Activated CD4-positive, alpha-beta T cell treated with anti-CD3 and anti-CD28 coated beads for 36 hours (primary cell): Measurements from ENCODE around the gene ISL2. TPM values are rescaled to one million over a fixed set of nuclear protein-coding genes. Genes with fewer than 3 reads are reported as not detected.

Source experiments
- ATAC-seq: fragments of 200-7000 bp; cut with Tn5 transposase; one replicate; pipeline ENCODE4 v1.10.0; 2021; ENCODE audit warnings: mild to moderate bottlenecking, moderate library complexity
- CTCF ChIA-PET: fragments of 350-600 bp; sonication (Branson Sonifier 250); formaldehyde crosslinking; loops from one replicate; lab custom pipeline; 2021; ENCODE audit warnings: antibody characterized with exemption; lab: Charles Lee
- POLR2A ChIA-PET: fragments of 350-600 bp; sonication (Branson Sonifier 250); formaldehyde crosslinking; loops from one replicate; lab custom pipeline; 2021; ENCODE audit warnings: antibody characterized with exemption, inconsistent platforms; lab: Charles Lee
- DNase-seq: peaks from one replicate; pipeline ENCODE4 v3.0.0-alpha.2; 2020
- H3K27ac Mint-ChIP-seq: one replicate; pipeline ENCODE4 v1.8.0; 2021; ENCODE audit warnings: mixed read lengths
- H3K27me3 Mint-ChIP-seq: one replicate; pipeline ENCODE4 v1.8.0; 2021; ENCODE audit warnings: mixed read lengths
- H3K36me3 Mint-ChIP-seq: one replicate; pipeline ENCODE4 v1.8.0; 2021; ENCODE audit warnings: low read depth, mixed read lengths
- H3K4me1 Mint-ChIP-seq: one replicate; pipeline ENCODE4 v1.8.0; 2021; ENCODE audit warnings: mixed read lengths
- H3K4me3 Mint-ChIP-seq: one replicate; pipeline ENCODE4 v1.8.0; 2021; ENCODE audit warnings: mild to moderate bottlenecking, moderate library complexity, mixed read lengths
- H3K9me3 Mint-ChIP-seq: one replicate; pipeline ENCODE4 v1.8.0; 2021; ENCODE audit warnings: low read depth, mixed read lengths
- intact Hi-C, 2 experiments: fragments of 100-400 bp; cut with DNase I in 1 of 2; cut with micrococcal nuclease in 1 of 2; formaldehyde crosslinking; loops; one replicate each; pipeline versions ENCODE4 v1.14.2 to v1.15.1; 2022 to 2024; cut with DNase I, micrococcal nuclease
- total RNA-seq, 2 experiments: library from RNA; stranded (reverse); gene quantifications; one replicate each; pipeline ENCODE4 v1.2.3, GENCODE V29; 2021

The ISL2 gene
- total RNA-seq, 2 experiments from 2014 or later, result 0.25 TPM; not detected in 1

- Mint-ChIP-seq H3K27me3 (peaks cover 68% of the 10 kb centered on the region), H3K27ac (peak overlapping the region; percentile 21), H3K9me3 (no peaks in the 10 kb centered on the region), H3K4me1 (peaks cover 52% of the 10 kb centered on the region), H3K36me3 (no peaks in the 10 kb centered on the region), H3K4me3 (peak overlapping the region; percentile 67)
- peak; percentile 48 for DNase-seq
- no peak for ATAC-seq
- intact Hi-C loops, result loop anchor here (2.0 to 5.0 kb wide), 4 partner anchors 145 to 568 kb away; partner anchors contain the start of gene SCAPER (in 1 of the 2)
- CTCF ChIA-PET, result no interaction called here
- POLR2A ChIA-PET, result interaction anchor here (0.6 kb wide), 1 partner anchor 709 kb away, joined by 3 read pairs; no protein-coding TSS in a partner anchor
Observed at GRCh38 chr15:76337059-76337695, 604 bp downstream of the ISL2 start.

- no peaks in the 10 kb centered on the region for H3K9me3 Mint-ChIP-seq
- peaks cover 53% of the 10 kb centered on the region for H3K4me1 Mint-ChIP-seq
- H3K36me3 Mint-ChIP-seq, result no peaks in the 10 kb centered on the region
- ChIA-PET POLR2A (no interaction called here), CTCF (interaction anchor here (1.1 kb wide), 1 partner anchor 10 kb away, joined by 4 read pairs; no protein-coding TSS in a partner anchor)
- peaks cover 67% of the 10 kb centered on the region for H3K27me3 Mint-ChIP-seq
- H3K27ac Mint-ChIP-seq, result no peak overlapping the region
- ATAC-seq (no peak), DNase-seq (peak; percentile 49)
- intact Hi-C loops, result loop anchor here (2.0 to 5.0 kb wide), 4 partner anchors 146 to 567 kb away; partner anchors contain the start of gene SCAPER (in 1 of the 2)
- H3K4me3 Mint-ChIP-seq, result peak overlapping the region; percentile 67
Observed at GRCh38 chr15:76337696-76338485, 1.3 kb downstream of the ISL2 start.

GRCh38 chr15:76338486-76339304, 2.1 kb downstream of the ISL2 start:
- Mint-ChIP-seq H3K27me3 (peaks cover 72% of the 10 kb centered on the region), H3K27ac (no peak overlapping the region), H3K4me3 (no peak overlapping the region), H3K36me3 (no peaks in the 10 kb centered on the region), H3K9me3 (no peaks in the 10 kb centered on the region), H3K4me1 (peaks cover 53% of the 10 kb centered on the region)
- POLR2A ChIA-PET, result no interaction called here
- intact Hi-C loops, result loop anchor here (5.0 kb wide), 2 partner anchors 146 to 529 kb away; no protein-coding TSS in a partner anchor
- ATAC-seq (no peak), DNase-seq (no peak)
- CTCF ChIA-PET, result interaction anchor here (0.6 to 1.1 kb wide), 2 partner anchors 9 to 42 kb away, joined by 3 to 4 read pairs; no protein-coding TSS in a partner anchor

- peaks cover 72% of the 10 kb centered on the region for H3K27me3 Mint-ChIP-seq
- intact Hi-C loops, result loop anchor here (5.0 kb wide), 3 partner anchors 147 to 528 kb away; no protein-coding TSS in a partner anchor
- peak overlapping the region; percentile 2 for H3K27ac Mint-ChIP-seq
- no peaks in the 10 kb centered on the region for H3K36me3 Mint-ChIP-seq
- H3K4me1 Mint-ChIP-seq, result peaks cover 53% of the 10 kb centered on the region
- no peaks in the 10 kb centered on the region for H3K9me3 Mint-ChIP-seq
- CTCF ChIA-PET, result interaction anchor here (1.1 kb wide), 1 partner anchor 9 kb away, joined by 4 read pairs; no protein-coding TSS in a partner anchor
- ATAC-seq (no peak), DNase-seq (peak; percentile 35)
- POLR2A ChIA-PET, result no interaction called here
- peak overlapping the region; percentile 75 for H3K4me3 Mint-ChIP-seq
Observed at GRCh38 chr15:76339305-76340197, 3.0 kb downstream of the ISL2 start.

- Mint-ChIP-seq H3K4me1 (peaks cover 51% of the 10 kb centered on the region), H3K36me3 (no peaks in the 10 kb centered on the region), H3K9me3 (no peaks in the 10 kb centered on the region), H3K4me3 (peak overlapping the region; percentile 75), H3K27me3 (peaks cover 70% of the 10 kb centered on the region), H3K27ac (no peak overlapping the region)
- intact Hi-C loops, result loop anchor here in 1 of 2 experiments (5.0 kb wide), 1 partner anchor 158 kb away; no protein-coding TSS in a partner anchor
- peak; percentile 47 for DNase-seq
- ChIA-PET POLR2A (no interaction called here), CTCF (interaction anchor here (0.7 kb wide), 1 partner anchor 10 kb away, joined by 3 read pairs; no protein-coding TSS in a partner anchor)
- no peak for ATAC-seq
Observed at GRCh38 chr15:76340198-76340802, 3.7 kb downstream of the ISL2 start.

GRCh38 chr15:76340803-76341365, 4.3 kb downstream of the ISL2 start:
- peaks cover 70% of the 10 kb centered on the region for H3K27me3 Mint-ChIP-seq
- no peaks in the 10 kb centered on the region for H3K36me3 Mint-ChIP-seq
- peak overlapping the region; percentile 75 for H3K4me3 Mint-ChIP-seq
- H3K9me3 Mint-ChIP-seq, result no peaks in the 10 kb centered on the region
- intact Hi-C loops, result loop anchor here in 1 of 2 experiments (5.0 kb wide), 1 partner anchor 159 kb away; no protein-coding TSS in a partner anchor
- DNase-seq, result peak; percentile 73
- no peak overlapping the region for H3K27ac Mint-ChIP-seq
- CTCF ChIA-PET, result interaction anchor here (0.7 kb wide), 1 partner anchor 9 kb away, joined by 3 read pairs; no protein-coding TSS in a partner anchor
- POLR2A ChIA-PET, result no interaction called here
- peak; percentile 58 for ATAC-seq
- H3K4me1 Mint-ChIP-seq, result peaks cover 50% of the 10 kb centered on the region

GRCh38 chr15:76341366-76342057, 4.9 kb downstream of the ISL2 start:
- POLR2A ChIA-PET, result no interaction called here

GRCh38 chr15:76342058-76342381, 5.4 kb downstream of the ISL2 start:
- POLR2A ChIA-PET, result no interaction called here
- Mint-ChIP-seq H3K4me3 (peak overlapping the region; percentile 40), H3K4me1 (peaks cover 46% of the 10 kb centered on the region), H3K36me3 (no peaks in the 10 kb centered on the region), H3K9me3 (no peaks in the 10 kb centered on the region), H3K27me3 (peaks cover 67% of the 10 kb centered on the region), H3K27ac (no peak overlapping the region)
- ATAC-seq (no peak), DNase-seq (peak; percentile 9)
- CTCF ChIA-PET, result no interaction called here
- intact Hi-C loops, result loop anchor here in 1 of 2 experiments (5.0 kb wide), 1 partner anchor 160 kb away; no protein-coding TSS in a partner anchor

More at GRCh38 chr15:76341366-76342057, 4.9 kb downstream of the ISL2 start:
- ATAC-seq, result peak; percentile 1
- H3K9me3 Mint-ChIP-seq, result no peaks in the 10 kb centered on the region
- H3K4me3 Mint-ChIP-seq, result peak overlapping the region; percentile 40
- peaks cover 48% of the 10 kb centered on the region for H3K4me1 Mint-ChIP-seq
- peak; percentile 31 for DNase-seq
- peaks cover 70% of the 10 kb centered on the region for H3K27me3 Mint-ChIP-seq
- CTCF ChIA-PET, result no interaction called here
- no peaks in the 10 kb centered on the region for H3K36me3 Mint-ChIP-seq
- intact Hi-C loops, result loop anchor here in 1 of 2 experiments (5.0 kb wide), 1 partner anchor 159 kb away; no protein-coding TSS in a partner anchor
- H3K27ac Mint-ChIP-seq, result no peak overlapping the region
